ENCODE measurements around the gene PRR13. TPM values are rescaled to one million over a fixed set of nuclear protein-coding genes. Genes with fewer than 3 reads are reported as not detected.
A peak's percentile ranks its signal among the peaks of the same experiment; 100 is the strongest.

PRR13 gene
- total and polyA plus RNA-seq, 9 of the 15 experiments (the other 6 are each of a cell fraction or from before 2014, with no cell fraction given), result 117 to 835 (median 285) TPM

GRCh38 chr12:53452159-53453077 is 10.9 kb downstream of the PRR13 start (continued):
- TF ChIP-seq ZNF589 (CRISPR knock-in tag; IDR thresholded peaks at IDR 0.05; ENCODE audit: low read depth) (no peak; the same call in 1 of the 2 replicates), SMAD2 (IDR thresholded peaks at IDR 0.05; ENCODE audit: low read depth, low read length) (no peak), NCOR1 (IDR thresholded peaks at IDR 0.05) (peak; percentile 47), ARHGAP35 (IDR thresholded peaks at IDR 0.05; ENCODE audit: partially characterized antibody) (no peak), SMARCB1 (IDR thresholded peaks at IDR 0.05; ENCODE audit: insufficient read length, low read depth) (no peak), KDM2B (CRISPR knock-in tag; IDR thresholded peaks at IDR 0.05) (no peak), ATF7 (IDR thresholded peaks at IDR 0.05) (no peak), SUPT5H (IDR thresholded peaks at IDR 0.05) (peak; percentile 64), SFPQ (IDR thresholded peaks at IDR 0.05; ENCODE audit: low read depth, low read length) (no peak), SP1 (CRISPR knock-in tag; IDR thresholded peaks at IDR 0.05) (peak; percentile 32), ZBTB1 (CRISPR knock-in tag; IDR thresholded peaks at IDR 0.05; ENCODE audit: borderline replicate concordance, low read depth) (peak; percentile 76; the same call in 1 of the 2 replicates), POLR2H (tag; IDR thresholded peaks at IDR 0.05; ENCODE audit: low read depth) (peak; percentile 38; the same call in 1 of the 2 replicates), NCOA2 (IDR thresholded peaks at IDR 0.05; ENCODE audit: partially characterized antibody in 2 of 2) (no peak), CHD4 (IDR thresholded peaks at IDR 0.05; ENCODE audit: insufficient read depth, insufficient replicate concordance, low read depth, low read length, poor library complexity, severe bottlenecking) (no peak), ATF2 (CRISPR knock-in tag; IDR thresholded peaks at IDR 0.05) (no peak; the same call in 1 of the 2 replicates), E4F1 (CRISPR knock-in tag; IDR thresholded peaks at IDR 0.05; ENCODE audit: borderline replicate concordance) (no peak), SAFB (IDR thresholded peaks at IDR 0.05; ENCODE audit: borderline replicate concordance, low read depth, low read length) (no peak), ARID3A (IDR thresholded peaks at IDR 0.05; ENCODE audit: borderline replicate concordance, low read depth, low read length) (no peak), STAT5A (IDR thresholded peaks at IDR 0.05; ENCODE audit: borderline replicate concordance, low read length) (no peak)

Data from K562 (cell line).